Peyer's patch (tissue), 4 donors: Measurements from ENCODE around the gene SEC11A. TPM values are rescaled to one million over a fixed set of nuclear protein-coding genes. Genes with fewer than 3 reads are reported as not detected.

Experiments
- DNase-seq, 3 donors: peaks; one replicate each; pipeline ENCODE4 v3.0.0-alpha.2; 2017 to 2019
- H3K27ac ChIP-seq, 4 donors: fragments of 200-600 bp; sonication (generic); one replicate each; pipeline ENCODE4 v1.5.1; 2016 to 2019
- H3K27me3 ChIP-seq, 2 donors: fragments of 200-600 bp; sonication (generic); one replicate each; pipeline ENCODE4 v1.5.1; 2019
- H3K36me3 ChIP-seq, 3 donors: fragments of 200-600 bp; sonication (generic); one replicate each; pipeline ENCODE4 v1.5.1; 2016 to 2019
- H3K4me1 ChIP-seq, 4 donors: fragments of 200-600 bp; sonication (generic); one replicate each; pipeline ENCODE4 v1.5.1; 2016 to 2019
- H3K4me3 ChIP-seq, 4 donors: fragments of 200-600 bp; sonication (generic); 1 replicate in 3 of 4; 2 replicates in 1 of 4; pipeline ENCODE4 v1.5.1; 2016 to 2019; ENCODE audit warnings: mild to moderate bottlenecking in 1 of 4
- H3K9me3 ChIP-seq, 4 donors: fragments of 200-600 bp; sonication (generic); one replicate each; pipeline ENCODE4 v1.5.1; 2016 to 2019; ENCODE audit warnings: mild to moderate bottlenecking in 1 of 4
- POLR2A ChIP-seq, 2 donors: fragments of 450-650 bp; IDR thresholded peaks; one replicate each; pipeline ENCODE4 v1.5.1; 2017; ENCODE audit warnings: antibody characterized with exemption in 2 of 2, mild to moderate bottlenecking in 2 of 2, moderate library complexity in 2 of 2
- total RNA-seq, 4 donors: library from RNA; depleted of rRNA; stranded (reverse); fragments of >200 nt; gene quantifications; one replicate each; pipeline ENCODE4 v1.1.0, GENCODE V29; 2016
- TF ChIP-seq, protein P1 (sequence below), 6 experiments: fragments of 450-650 bp in 4 of 6; fragments of 200-600 bp in 2 of 6; sonication (generic) in 1 of 6; IDR thresholded peaks; one replicate each; pipeline ENCODE4 v1.5.1; 2017 to 2019; ENCODE audit warnings: antibody characterized with exemption in 6 of 6, mild to moderate bottlenecking in 3 of 6, moderate library complexity in 1 of 6

Gene SEC11A
- total RNA-seq, 4 donors from 2014 or later: 35.9 to 75.1 (median 61.7) TPM

DNA sequence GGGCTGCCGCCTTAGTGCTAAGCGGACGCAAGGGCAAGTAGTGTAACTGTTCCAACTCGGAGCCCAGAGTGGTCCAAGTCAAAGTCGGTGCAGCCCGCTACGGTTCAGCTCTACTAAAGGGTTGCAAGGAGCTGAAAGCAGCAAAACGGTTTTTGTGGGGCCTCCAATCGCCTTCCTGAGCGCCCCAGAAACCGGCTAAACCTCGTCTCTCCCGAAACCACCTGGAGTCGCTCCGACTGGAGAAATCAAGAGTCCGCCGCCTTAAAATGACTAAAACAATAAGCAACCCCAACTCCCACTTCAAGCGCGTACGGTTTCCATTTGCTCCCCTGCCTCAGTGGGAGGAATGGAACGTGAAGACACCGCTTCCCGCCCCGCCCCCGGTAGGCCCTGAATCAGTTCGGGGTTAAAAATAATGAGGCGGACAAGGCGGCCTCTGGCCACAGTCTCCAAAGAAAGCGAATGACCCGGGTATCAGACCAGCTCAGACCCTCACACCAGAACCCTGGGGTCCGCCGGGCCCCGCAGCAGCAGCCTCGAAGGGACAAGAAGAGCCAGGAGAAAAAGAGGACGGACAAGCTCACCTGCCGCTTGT is 401 bp downstream of the SEC11A start:
- peak; percentile 38 to 57 (median 52) for DNase-seq
- H3K27ac ChIP-seq: peak overlapping the region; percentile 89 to 95 (median 92)

DNA sequence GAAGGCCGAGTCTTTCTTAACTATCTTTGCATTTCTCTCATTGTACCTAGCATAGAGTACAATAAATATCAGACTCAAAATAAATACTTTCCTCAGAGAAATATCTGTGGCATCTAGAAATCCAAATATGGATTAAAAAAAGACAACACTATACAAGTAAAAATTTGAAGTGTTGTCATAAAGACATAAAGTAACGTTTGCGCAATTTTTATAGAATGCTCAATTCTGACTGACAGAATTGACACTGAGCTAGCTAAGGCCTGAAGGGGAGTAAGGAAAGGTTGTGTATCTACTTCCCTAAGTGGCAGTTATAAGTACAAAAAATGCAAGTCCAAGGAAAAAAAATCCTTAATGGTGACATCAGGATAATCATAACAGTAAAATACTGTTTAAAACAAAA is 1.1 kb downstream of the SEC11A start:
- H3K4me3 ChIP-seq: peak overlapping the region; percentile 69 to 88 (median 85)
- peaks cover 0 to 21% (median 0%) of the 10 kb centered on the region in 3 donors for H3K36me3 ChIP-seq
- H3K4me1 ChIP-seq: peaks cover 0 to 21% (median 10%) of the 10 kb centered on the region in 4 donors
- no peak for DNase-seq
- TF ChIP-seq, protein P1, sequence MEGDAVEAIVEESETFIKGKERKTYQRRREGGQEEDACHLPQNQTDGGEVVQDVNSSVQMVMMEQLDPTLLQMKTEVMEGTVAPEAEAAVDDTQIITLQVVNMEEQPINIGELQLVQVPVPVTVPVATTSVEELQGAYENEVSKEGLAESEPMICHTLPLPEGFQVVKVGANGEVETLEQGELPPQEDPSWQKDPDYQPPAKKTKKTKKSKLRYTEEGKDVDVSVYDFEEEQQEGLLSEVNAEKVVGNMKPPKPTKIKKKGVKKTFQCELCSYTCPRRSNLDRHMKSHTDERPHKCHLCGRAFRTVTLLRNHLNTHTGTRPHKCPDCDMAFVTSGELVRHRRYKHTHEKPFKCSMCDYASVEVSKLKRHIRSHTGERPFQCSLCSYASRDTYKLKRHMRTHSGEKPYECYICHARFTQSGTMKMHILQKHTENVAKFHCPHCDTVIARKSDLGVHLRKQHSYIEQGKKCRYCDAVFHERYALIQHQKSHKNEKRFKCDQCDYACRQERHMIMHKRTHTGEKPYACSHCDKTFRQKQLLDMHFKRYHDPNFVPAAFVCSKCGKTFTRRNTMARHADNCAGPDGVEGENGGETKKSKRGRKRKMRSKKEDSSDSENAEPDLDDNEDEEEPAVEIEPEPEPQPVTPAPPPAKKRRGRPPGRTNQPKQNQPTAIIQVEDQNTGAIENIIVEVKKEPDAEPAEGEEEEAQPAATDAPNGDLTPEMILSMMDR (IDR thresholded peaks at IDR 0.05): no peak
- no peak for TF ChIP-seq POLR2A (IDR thresholded peaks at IDR 0.05)
- H3K27ac ChIP-seq: no peak overlapping the region
- no peaks in the 10 kb centered on the region for H3K9me3 ChIP-seq
- no peaks in the 10 kb centered on the region for H3K27me3 ChIP-seq

More for the DNA sequence above, 401 bp downstream of the SEC11A start:
- H3K36me3 ChIP-seq: peaks cover 0 to 14% (median 0%) of the 10 kb centered on the region in 3 donors
- no peaks in the 10 kb centered on the region for H3K9me3 ChIP-seq
- H3K4me3 ChIP-seq: peak overlapping the region; percentile 69 to 88 (median 85)
- TF ChIP-seq, protein P1 (IDR thresholded peaks at IDR 0.05): no peak
- no peak for TF ChIP-seq POLR2A (IDR thresholded peaks at IDR 0.05)
- peaks cover 0 to 21% (median 10%) of the 10 kb centered on the region in 4 donors for H3K4me1 ChIP-seq
- H3K27me3 ChIP-seq: no peaks in the 10 kb centered on the region

DNA sequence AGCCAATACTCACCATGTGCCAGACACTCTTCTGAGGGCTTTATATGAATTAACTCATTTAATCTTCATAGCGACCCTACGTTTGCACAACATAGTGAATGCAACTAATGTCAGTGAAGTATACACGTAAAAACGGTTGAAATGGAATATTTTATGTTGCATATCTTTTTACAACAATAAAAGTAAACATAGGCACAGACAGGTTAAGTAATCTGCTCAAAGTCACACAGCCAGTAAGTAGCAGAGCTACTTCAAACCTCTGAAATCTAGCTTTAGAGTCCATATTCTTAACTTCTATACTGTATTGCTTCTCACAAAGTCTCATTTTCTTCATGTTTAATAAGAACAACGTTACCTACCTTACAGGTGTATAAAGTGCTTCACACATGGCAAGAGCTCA is 1.6 kb downstream of the SEC11A start:
- peaks cover 0 to 26% (median 0%) of the 10 kb centered on the region in 3 donors for H3K36me3 ChIP-seq
- TF ChIP-seq, protein P1 (IDR thresholded peaks at IDR 0.05): no peak
- TF ChIP-seq POLR2A (IDR thresholded peaks at IDR 0.05): no peak
- H3K9me3 ChIP-seq: no peaks in the 10 kb centered on the region
- no peak for DNase-seq
- H3K27me3 ChIP-seq: no peaks in the 10 kb centered on the region
- H3K27ac ChIP-seq: no peak overlapping the region
- peaks cover 0 to 21% (median 10%) of the 10 kb centered on the region in 4 donors for H3K4me1 ChIP-seq
- peak overlapping the region in 3 of 4 donors; percentile 69 to 86 (median 84) for H3K4me3 ChIP-seq

DNA sequence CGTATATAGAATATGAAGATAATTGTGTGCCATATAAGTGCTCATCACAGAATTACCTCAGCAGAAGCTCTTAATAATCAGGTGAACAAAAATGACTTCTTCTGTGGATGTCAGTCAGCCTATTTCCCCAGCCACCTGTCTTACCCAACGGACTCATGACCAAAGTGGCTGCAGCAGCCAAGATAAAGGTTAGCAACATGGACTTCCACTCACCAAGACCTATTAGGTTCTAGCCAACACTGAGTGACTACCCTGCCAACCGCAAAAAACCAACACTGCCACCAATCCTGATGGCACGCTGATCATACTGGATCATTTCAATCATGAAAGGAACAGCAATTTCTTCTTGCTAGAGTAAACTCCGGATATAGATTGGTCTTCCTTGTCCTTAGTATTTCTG is 12.1 kb downstream of the SEC11A start:
- H3K36me3 ChIP-seq: no peaks in the 10 kb centered on the region
- peak overlapping the region in 1 of 4 donors; percentile 17 for H3K27ac ChIP-seq
- no peaks in the 10 kb centered on the region for H3K9me3 ChIP-seq
- no peaks in the 10 kb centered on the region for H3K27me3 ChIP-seq
- TF ChIP-seq, protein P1 (IDR thresholded peaks at IDR 0.05): no peak
- no peak for TF ChIP-seq POLR2A (IDR thresholded peaks at IDR 0.05)
- no peak overlapping the region for H3K4me3 ChIP-seq
- no peak for DNase-seq
- peaks cover 0 to 6% (median 0%) of the 10 kb centered on the region in 4 donors for H3K4me1 ChIP-seq

DNA sequence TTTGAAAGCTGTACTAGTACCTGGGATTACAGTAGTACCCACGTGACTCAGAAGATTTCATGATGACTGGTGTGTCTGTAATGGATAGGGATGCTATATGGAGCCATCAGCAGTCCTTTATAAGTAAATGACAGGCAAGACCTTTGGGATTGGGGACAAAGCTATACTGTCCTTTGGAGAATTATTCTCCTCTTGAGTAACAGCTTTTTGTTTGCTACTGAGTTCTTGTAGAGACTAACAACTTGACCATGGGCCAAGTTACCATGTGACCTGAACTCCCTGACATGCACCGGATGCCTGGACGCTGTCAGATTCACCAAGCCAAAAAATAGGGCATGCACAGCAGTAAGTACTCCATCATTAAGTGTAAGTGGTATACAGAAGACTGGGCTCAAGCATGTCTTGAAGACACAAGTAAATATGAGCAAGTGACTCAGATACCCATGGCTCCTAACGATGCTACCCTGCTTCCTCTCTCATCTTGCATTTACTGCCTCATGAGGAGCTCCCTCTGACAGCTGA is 12.9 kb downstream of the SEC11A start:
- Histone ChIP-seq H3K36me3 (no peaks in the 10 kb centered on the region), H3K27me3 (no peaks in the 10 kb centered on the region), H3K4me3 (no peak overlapping the region), H3K4me1 (peaks cover 0 to 6% (median 0%) of the 10 kb centered on the region in 4 donors), H3K27ac (peak overlapping the region in 1 of 4 donors; percentile 17), H3K9me3 (no peaks in the 10 kb centered on the region)
- peak in 1 of 3 donors; percentile 57 for DNase-seq
- TF ChIP-seq POLR2A (IDR thresholded peaks at IDR 0.05): no peak
- TF ChIP-seq, protein P1 (IDR thresholded peaks at IDR 0.05): no peak
